Prostate gland (tissue), 2 donors: Measurements from ENCODE around the gene F12. TPM values are rescaled to one million over a fixed set of nuclear protein-coding genes. Genes with fewer than 3 reads are reported as not detected.

Experiments
- DNase-seq: peaks from one replicate; pipeline ENCODE4 v3.0.0-alpha.2; 2019; ENCODE audit warnings: low spot score
- H3K27ac ChIP-seq, 2 donors: fragments of 200-600 bp; sonication (generic); 2 replicates each; pipeline ENCODE4 v1.5.1; 2017 to 2019
- H3K27me3 ChIP-seq: fragments of 200-600 bp; sonication (generic); replicated peaks from 2 replicates; pipeline ENCODE4 v1.5.1; 2019; ENCODE audit not compliant: insufficient read depth
- H3K36me3 ChIP-seq, 2 donors: fragments of 200-600 bp; sonication (generic); 1 replicate in 1 of 2; 2 replicates in 1 of 2; pipeline versions ENCODE4 v1.5.1 to v1.8.1; 2017 to 2019
- H3K4me1 ChIP-seq: fragments of 200-600 bp; sonication (generic); replicated peaks from 2 replicates; pipeline ENCODE4 v1.5.1; 2019
- H3K4me3 ChIP-seq, 2 donors: fragments of 200-600 bp; sonication (generic); 2 replicates each; pipeline ENCODE4 v1.5.1; 2017 to 2019
- H3K9me3 ChIP-seq: fragments of 200-600 bp; sonication (generic); 2 replicates; pipeline ENCODE4 v1.5.1; 2017
- POLR2A ChIP-seq: fragments of 450-650 bp; IDR thresholded peaks from one replicate; pipeline ENCODE4 v1.6.1; 2016; ENCODE audit warnings: antibody characterized with exemption, mild to moderate bottlenecking
- POLR2AphosphoS5 ChIP-seq: sonication (generic); formaldehyde crosslinking; IDR thresholded peaks from one replicate; pipeline ENCODE4 v1.6.1; 2017; ENCODE audit warnings: antibody characterized with exemption
- WGBS: methylation state at CpG from one replicate; pipeline ENCODE4 v1.1.5; 2018; 5-methylcytosine and 5-hydroxymethylcytosine counted together
- intact Hi-C: fragments of 100-400 bp; cut with DNase I; formaldehyde crosslinking; loops from one replicate; pipeline ENCODE4 v1.14.2; 2022
- total RNA-seq, 2 donors: library from RNA; depleted of rRNA; stranded (reverse); fragments of >200 nt; gene quantifications; one replicate each; pipeline ENCODE4 v1.1.0, GENCODE V29; 2016
- TF ChIP-seq, protein P1 (sequence below), 4 experiments: fragments of 200-600 bp in 2 of 4; fragments of 450-650 bp in 2 of 4; sonication (generic) in 2 of 4; IDR thresholded peaks; 1 replicate in 3 of 4; 2 replicates in 1 of 4; pipeline ENCODE4 v1.5.1; 2016 to 2019; ENCODE audit warnings: antibody characterized with exemption in 4 of 4, mild to moderate bottlenecking in 2 of 4, moderate library complexity in 2 of 4

Gene F12
- total RNA-seq, 2 donors from 2014 or later: 0.74 to 2.6 TPM

DNA sequence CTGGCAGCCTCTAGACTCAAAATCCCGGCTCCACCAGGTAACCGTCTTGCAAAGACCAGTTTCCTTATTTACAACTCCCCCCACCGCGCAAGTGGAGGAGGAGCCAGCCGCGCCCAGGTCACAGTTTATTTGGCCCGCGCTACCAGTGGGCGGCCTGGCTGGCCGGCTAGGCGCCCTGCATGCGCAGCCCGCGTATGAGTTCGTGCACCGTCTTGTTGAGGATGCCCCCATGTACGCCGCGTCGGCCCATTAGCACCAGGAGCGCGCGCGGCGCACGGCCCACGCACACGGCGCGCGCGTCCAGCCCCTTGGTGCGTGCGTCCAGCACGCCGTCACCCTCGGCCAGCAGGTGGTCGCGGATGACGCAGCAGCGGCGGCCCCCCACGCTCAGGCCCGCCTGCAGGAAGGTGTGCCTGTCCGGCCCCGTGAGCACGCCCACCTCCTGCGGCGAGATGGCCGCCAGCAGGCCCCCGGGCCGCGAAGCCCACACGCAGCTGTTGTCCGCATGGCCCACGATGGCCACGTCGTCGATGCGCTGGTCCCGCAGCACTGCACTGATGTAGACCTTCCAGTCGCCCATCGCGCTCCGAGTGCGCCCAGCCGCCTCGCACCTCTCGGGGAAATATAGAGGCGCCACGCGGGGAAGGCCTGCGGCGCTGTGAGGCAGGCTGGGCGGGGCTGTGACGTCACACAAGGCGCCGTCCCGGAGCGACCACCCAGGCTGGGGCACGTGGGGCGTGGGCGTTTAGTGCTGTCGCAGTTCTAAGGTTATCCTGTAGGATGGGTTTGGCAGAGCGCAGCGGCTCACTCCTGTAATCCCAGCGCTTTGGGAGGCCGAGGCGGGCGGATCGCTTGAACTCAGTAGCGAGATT, 9.1 kb downstream of the F12 start, which contains the start of gene PFN3:
Gene PFN3 (minus strand): TSS at position 665 of the 872 bp plus-strand sequence. CDS start 85 bp downstream, at position 580.
- H3K9me3 ChIP-seq: no peaks in the 10 kb centered on the region
- no peaks in the 10 kb centered on the region for H3K36me3 ChIP-seq
- TF ChIP-seq, protein P1, sequence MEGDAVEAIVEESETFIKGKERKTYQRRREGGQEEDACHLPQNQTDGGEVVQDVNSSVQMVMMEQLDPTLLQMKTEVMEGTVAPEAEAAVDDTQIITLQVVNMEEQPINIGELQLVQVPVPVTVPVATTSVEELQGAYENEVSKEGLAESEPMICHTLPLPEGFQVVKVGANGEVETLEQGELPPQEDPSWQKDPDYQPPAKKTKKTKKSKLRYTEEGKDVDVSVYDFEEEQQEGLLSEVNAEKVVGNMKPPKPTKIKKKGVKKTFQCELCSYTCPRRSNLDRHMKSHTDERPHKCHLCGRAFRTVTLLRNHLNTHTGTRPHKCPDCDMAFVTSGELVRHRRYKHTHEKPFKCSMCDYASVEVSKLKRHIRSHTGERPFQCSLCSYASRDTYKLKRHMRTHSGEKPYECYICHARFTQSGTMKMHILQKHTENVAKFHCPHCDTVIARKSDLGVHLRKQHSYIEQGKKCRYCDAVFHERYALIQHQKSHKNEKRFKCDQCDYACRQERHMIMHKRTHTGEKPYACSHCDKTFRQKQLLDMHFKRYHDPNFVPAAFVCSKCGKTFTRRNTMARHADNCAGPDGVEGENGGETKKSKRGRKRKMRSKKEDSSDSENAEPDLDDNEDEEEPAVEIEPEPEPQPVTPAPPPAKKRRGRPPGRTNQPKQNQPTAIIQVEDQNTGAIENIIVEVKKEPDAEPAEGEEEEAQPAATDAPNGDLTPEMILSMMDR (IDR thresholded peaks at IDR 0.05): no peak
- no peak for TF ChIP-seq POLR2A
- no peak for TF ChIP-seq POLR2AphosphoS5
- H3K4me1 ChIP-seq: peaks cover 21% of the 10 kb centered on the region
- H3K27ac ChIP-seq: no peak within 1 kb of the TSS
- intact Hi-C loops: no loop called here
- no peak for DNase-seq
- H3K27me3 ChIP-seq: no peaks in the 10 kb centered on the region
- 18% methylated on average over 71 of the region's 92 CpGs for WGBS
- no peak within 1 kb of the TSS for H3K4me3 ChIP-seq

DNA sequence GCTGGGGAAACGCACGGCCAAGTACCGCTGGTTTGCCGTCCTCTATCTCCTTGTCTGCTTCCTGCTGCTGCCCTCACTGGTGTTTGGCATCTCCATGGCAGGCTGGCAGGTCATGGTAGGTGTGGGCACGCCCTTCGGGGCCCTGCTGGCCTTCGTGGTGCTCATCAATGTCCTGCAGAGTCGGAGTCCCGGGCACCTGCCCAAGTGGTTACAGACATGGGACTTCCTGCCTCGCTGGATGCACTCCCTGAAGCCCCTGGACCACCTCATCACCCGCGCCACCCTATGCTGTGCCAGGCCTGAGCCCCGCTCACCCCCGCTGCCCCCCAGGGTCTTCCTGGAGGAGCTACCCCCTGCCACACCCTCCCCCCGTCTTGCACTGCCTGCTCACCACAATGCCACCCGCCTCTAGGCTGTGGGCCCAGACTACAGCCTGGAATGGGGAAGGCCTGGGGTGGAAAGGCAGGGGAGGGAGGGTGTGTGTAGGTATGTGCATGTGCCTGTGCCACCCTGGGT, 11.4 kb downstream of the F12 start:
- WGBS: 92% methylated on average over 16 of the region's 16 CpGs
- Histone ChIP-seq H3K36me3 (no peaks in the 10 kb centered on the region), H3K9me3 (no peaks in the 10 kb centered on the region), H3K27ac (no peak overlapping the region), H3K27me3 (no peaks in the 10 kb centered on the region), H3K4me3 (no peak overlapping the region), H3K4me1 (peaks cover 6% of the 10 kb centered on the region)
- DNase-seq: no peak
- intact Hi-C loops: no loop called here
- TF ChIP-seq POLR2AphosphoS5 (no peak), POLR2A (no peak)
- TF ChIP-seq, protein P1 (IDR thresholded peaks at IDR 0.05): no peak

DNA sequence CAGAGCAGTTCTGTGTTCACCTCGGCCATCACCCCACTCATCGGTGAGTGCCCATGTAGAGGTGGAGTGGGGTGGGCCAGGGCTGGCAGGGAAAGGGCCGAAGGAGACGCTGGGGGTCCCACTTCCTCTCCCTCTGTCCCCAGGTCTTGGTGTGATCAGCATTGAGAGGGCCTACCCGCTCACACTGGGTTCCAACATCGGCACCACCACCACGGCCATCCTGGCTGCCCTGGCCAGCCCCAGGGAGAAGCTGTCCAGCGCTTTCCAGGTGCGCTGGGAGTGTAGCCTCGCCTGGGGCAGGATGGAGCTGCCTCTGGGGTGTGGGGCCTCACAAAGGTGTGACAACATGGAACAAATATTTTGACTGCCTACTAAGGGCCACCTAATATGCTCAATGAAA, 12.6 kb downstream of the F12 start:
- no peaks in the 10 kb centered on the region for H3K36me3 ChIP-seq
- H3K27ac ChIP-seq: no peak overlapping the region
- 88% methylated on average over 10 of the region's 10 CpGs for WGBS
- no peak for DNase-seq
- no peaks in the 10 kb centered on the region for H3K27me3 ChIP-seq
- no peaks in the 10 kb centered on the region for H3K4me1 ChIP-seq
- H3K4me3 ChIP-seq: no peak overlapping the region
- no peak for TF ChIP-seq POLR2A
- TF ChIP-seq POLR2AphosphoS5: no peak
- TF ChIP-seq, protein P1 (IDR thresholded peaks at IDR 0.05): no peak
- intact Hi-C loops: no loop called here
- H3K9me3 ChIP-seq: no peaks in the 10 kb centered on the region

DNA sequence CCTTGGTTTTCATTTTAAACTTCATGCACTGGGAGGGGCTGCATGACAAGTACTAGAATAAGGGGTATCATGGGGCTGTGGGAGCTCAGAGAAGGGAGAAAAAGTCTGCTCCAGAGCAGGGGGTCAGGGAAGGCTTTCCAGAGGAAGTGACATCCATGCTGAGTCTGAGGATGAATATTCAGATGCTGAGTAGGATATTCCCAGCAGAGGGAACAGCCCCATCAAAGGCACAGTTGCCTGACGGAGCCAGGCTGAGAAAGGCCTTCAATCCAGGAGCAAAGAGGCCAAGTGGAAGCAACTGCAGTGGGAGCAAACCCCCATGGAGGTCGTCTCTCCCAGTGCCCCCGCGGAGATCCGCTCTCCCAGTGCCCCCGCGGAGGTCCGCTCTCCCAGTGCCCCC, 13.3 kb downstream of the F12 start:
- no peak overlapping the region for H3K4me3 ChIP-seq
- WGBS: 58% methylated on average over 8 of the region's 8 CpGs
- no peaks in the 10 kb centered on the region for H3K36me3 ChIP-seq
- no peak overlapping the region for H3K27ac ChIP-seq
- DNase-seq: no peak
- no peaks in the 10 kb centered on the region for H3K9me3 ChIP-seq
- no peaks in the 10 kb centered on the region for H3K27me3 ChIP-seq
- intact Hi-C loops: no loop called here
- no peaks in the 10 kb centered on the region for H3K4me1 ChIP-seq
- TF ChIP-seq POLR2AphosphoS5: no peak
- TF ChIP-seq POLR2A: no peak
- TF ChIP-seq, protein P1 (IDR thresholded peaks at IDR 0.05): no peak
